Neural progenitor cell (in vitro differentiated cells): ENCODE data around the gene RNU1-4. TPM values are rescaled to one million over a fixed set of nuclear protein-coding genes. Genes with fewer than 3 reads are reported as not detected.
"Not testable (repeated sequence)": the region's sequence is repeated elsewhere in the genome, so short reads cannot be mapped to it uniquely, and the experiment has no call there.

Experiments
- DNase-seq: peaks from one replicate; pipeline ENCODE4 v3.0.0-alpha.2; 2016; ENCODE audit warnings: low spot score
- H2AFZ ChIP-seq: fragments of 200-600 bp; sonication (generic); replicated peaks from 2 replicates; pipeline ENCODE4 v1.6.1; 2016; ENCODE audit warnings: antibody characterized with exemption
- H3F3A ChIP-seq: fragments of 200-600 bp; sonication (generic); 2 replicates; pipeline ENCODE4 v1.6.1; 2016; ENCODE audit warnings: antibody characterized with exemption, low read depth
- H3K27ac ChIP-seq: fragments of 200-600 bp; sonication (generic); 2 replicates; pipeline ENCODE4 v1.5.1; 2016; ENCODE audit warnings: mild to moderate bottlenecking
- H3K27me3 ChIP-seq: fragments of 200-600 bp; sonication (generic); 2 replicates; pipeline ENCODE4 v1.6.1; 2016; ENCODE audit warnings: mild to moderate bottlenecking, moderate library complexity
- H3K36me3 ChIP-seq: fragments of 200-600 bp; sonication (generic); 2 replicates; pipeline ENCODE4 v1.5.1; 2016
- H3K4me1 ChIP-seq: fragments of 200-600 bp; sonication (generic); 2 replicates; pipeline ENCODE4 v1.6.1; 2016; ENCODE audit warnings: mixed run types
- H3K4me2 ChIP-seq: fragments of 200-600 bp; sonication (generic); 2 replicates; pipeline ENCODE4 v1.6.1; 2016
- H3K4me3 ChIP-seq: fragments of 200-600 bp; sonication (generic); 2 replicates; pipeline ENCODE4 v1.5.1; 2016
- H3K79me2 ChIP-seq: fragments of 200-600 bp; sonication (generic); 2 replicates; pipeline ENCODE4 v1.6.1; 2016; ENCODE audit warnings: low read depth
- H3K9ac ChIP-seq: fragments of 200-600 bp; sonication (generic); 2 replicates; pipeline ENCODE4 v1.6.1; 2016
- H3K9me3 ChIP-seq: fragments of 200-600 bp; sonication (generic); 2 replicates; pipeline ENCODE4 v1.5.1; 2016; ENCODE audit warnings: low read depth
- H4K20me1 ChIP-seq: fragments of 200-600 bp; sonication (generic); 2 replicates; pipeline ENCODE4 v1.6.1; 2016; ENCODE audit warnings: low read depth
- H3K27ac Mint-ChIP-seq: 3 replicates; pipeline ENCODE4 v1.8.0; 2021; ENCODE audit warnings: mixed read lengths
- H3K27me3 Mint-ChIP-seq: 2 replicates; pipeline ENCODE4 v1.8.0; 2022; ENCODE audit warnings: low read depth, mild to moderate bottlenecking, inconsistent platforms, moderate library complexity, mixed read lengths; ENCODE audit not compliant: insufficient read depth
- H3K36me3 Mint-ChIP-seq: 3 replicates; pipeline ENCODE4 v1.8.0; 2021; ENCODE audit warnings: mixed read lengths
- H3K4me1 Mint-ChIP-seq: 3 replicates; pipeline ENCODE4 v1.8.0; 2021; ENCODE audit warnings: mixed read lengths
- H3K4me3 Mint-ChIP-seq: 3 replicates; pipeline ENCODE4 v1.8.0; 2021; ENCODE audit warnings: mild to moderate bottlenecking, moderate library complexity, mixed read lengths
- H3K9me3 Mint-ChIP-seq: 3 replicates; pipeline ENCODE4 v1.8.0; 2020; ENCODE audit warnings: mixed read lengths
- total RNA-seq: library from RNA; depleted of rRNA; stranded (reverse); fragments of >200 nt; gene quantifications from 2 replicates; pipeline ENCODE4 v1.2.3, GENCODE V29; 2015; ENCODE audit warnings: low replicate concordance

The RNU1-4 gene
- total RNA-seq, 1 donor from 2014 or later, result under 0.01 TPM

GRCh38 chr1:16777821-16778220 lies 37.5 kb downstream of the RNU1-4 start:
- H3K79me2 ChIP-seq, H4K20me1 ChIP-seq, H3K4me3 ChIP-seq, H3K27me3 Mint-ChIP-seq, H2AFZ ChIP-seq, H3K36me3 ChIP-seq, H3K4me1 ChIP-seq, H3K4me2 ChIP-seq, H3K27ac ChIP-seq, H3K9me3 Mint-ChIP-seq, H3K9ac ChIP-seq, H3F3A ChIP-seq, H3K27ac Mint-ChIP-seq, H3K9me3 ChIP-seq, H3K4me1 Mint-ChIP-seq, H3K4me3 Mint-ChIP-seq, H3K36me3 Mint-ChIP-seq, DNase-seq: not testable (repeated sequence)
- peaks cover 17% of the 10 kb centered on the region for H3K27me3 ChIP-seq

DNA sequence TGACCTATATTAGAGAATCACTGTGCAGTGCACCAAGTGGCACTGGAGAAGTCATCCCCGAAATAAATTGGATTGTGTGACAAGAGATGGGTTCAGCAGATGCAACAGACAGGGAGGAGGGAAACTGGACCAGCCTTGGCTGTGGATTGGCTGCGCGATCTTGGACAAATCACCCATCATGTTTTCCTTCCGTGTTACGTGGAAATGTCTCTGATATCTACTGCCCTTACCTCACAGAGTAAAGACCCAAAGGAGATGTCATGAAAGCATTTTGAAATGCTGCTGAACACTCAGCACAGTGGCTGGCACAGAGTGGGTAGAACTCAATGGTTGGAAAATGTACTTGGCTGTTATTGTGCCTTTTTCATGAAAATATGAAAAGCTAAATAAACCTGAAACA lies 39.2 kb downstream of the RNU1-4 start:
- DNase-seq, H3K9me3 ChIP-seq, H3K4me3 ChIP-seq, H3K27me3 Mint-ChIP-seq, H3K4me1 ChIP-seq, H4K20me1 ChIP-seq, H3K4me1 Mint-ChIP-seq, H3K9me3 Mint-ChIP-seq, H3K4me3 Mint-ChIP-seq, H3K9ac ChIP-seq, H3K4me2 ChIP-seq, H3F3A ChIP-seq, H3K36me3 ChIP-seq, H3K36me3 Mint-ChIP-seq, H3K79me2 ChIP-seq, H2AFZ ChIP-seq, H3K27ac ChIP-seq: not testable (repeated sequence)
- peaks cover 12% of the 10 kb centered on the region for H3K27me3 ChIP-seq
- H3K27ac Mint-ChIP-seq, result peak overlapping the region; percentile 53

DNA sequence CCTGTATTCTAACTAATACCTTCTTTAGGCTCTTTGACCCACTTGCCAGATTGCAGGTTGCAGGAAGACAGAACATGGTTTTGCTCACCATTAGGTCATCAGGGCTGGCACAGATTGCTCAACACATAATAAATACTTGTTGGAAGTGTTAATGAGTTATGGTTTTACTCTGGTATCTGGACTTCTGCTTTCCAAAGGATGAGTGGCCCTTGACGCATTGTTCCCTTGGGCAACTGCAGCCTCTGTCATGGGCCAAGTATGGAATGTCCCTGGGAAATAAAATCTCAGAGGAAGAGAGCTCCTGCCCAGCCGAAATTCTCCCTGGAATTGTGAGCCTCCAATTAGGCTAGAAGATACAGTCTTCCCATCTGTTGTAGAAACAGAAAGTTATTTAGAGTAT lies 40.7 kb downstream of the RNU1-4 start:
- not testable (repeated sequence) for DNase-seq, H3K27ac Mint-ChIP-seq, H3K79me2 ChIP-seq, H3K9me3 ChIP-seq, H3K4me3 Mint-ChIP-seq, H3K4me3 ChIP-seq, H3K4me1 ChIP-seq, H3K27me3 Mint-ChIP-seq, H3K27ac ChIP-seq, H3K9me3 Mint-ChIP-seq, H3K36me3 Mint-ChIP-seq, H3K36me3 ChIP-seq, H4K20me1 ChIP-seq, H3K4me1 Mint-ChIP-seq, H3K9ac ChIP-seq, H3K4me2 ChIP-seq, H3F3A ChIP-seq, H2AFZ ChIP-seq
- peaks cover 12% of the 10 kb centered on the region for H3K27me3 ChIP-seq

- not testable (repeated sequence) for H3K4me3 Mint-ChIP-seq, H3K9ac ChIP-seq, H3F3A ChIP-seq, H3K4me1 ChIP-seq, H2AFZ ChIP-seq, H3K27ac Mint-ChIP-seq, H3K4me2 ChIP-seq, DNase-seq, H3K36me3 Mint-ChIP-seq, H3K4me1 Mint-ChIP-seq, H4K20me1 ChIP-seq, H3K36me3 ChIP-seq, H3K4me3 ChIP-seq, H3K9me3 Mint-ChIP-seq, H3K9me3 ChIP-seq, H3K27ac ChIP-seq, H3K27me3 Mint-ChIP-seq, H3K79me2 ChIP-seq
- H3K27me3 ChIP-seq, result peaks cover 12% of the 10 kb centered on the region
These were observed 41.3 kb downstream of the RNU1-4 start for GRCh38 chr1:16781625-16782024.

DNA sequence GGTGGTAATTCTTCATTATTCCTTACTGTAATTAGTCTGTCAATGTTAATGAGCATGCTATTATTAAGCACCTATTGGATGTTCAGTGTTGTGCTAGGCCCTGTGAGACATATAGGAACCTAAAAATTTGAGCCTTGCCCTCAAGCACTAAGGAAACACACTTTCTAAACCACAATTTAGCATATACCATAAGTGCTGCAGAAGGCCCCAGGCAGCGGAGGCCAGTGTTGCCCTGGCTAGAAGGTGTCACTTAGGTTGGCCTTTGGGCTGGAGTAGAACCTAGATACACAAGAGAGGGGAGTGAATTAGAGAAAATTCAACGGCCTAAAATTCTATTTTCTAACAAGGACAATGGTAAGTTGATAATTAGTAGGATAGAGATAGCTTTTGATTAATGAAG lies 44.6 kb downstream of the RNU1-4 start:
- not testable (repeated sequence) for H3K27me3 Mint-ChIP-seq, H3K27me3 ChIP-seq, H3K27ac ChIP-seq, DNase-seq, H3K4me2 ChIP-seq, H3K27ac Mint-ChIP-seq, H3K4me3 Mint-ChIP-seq, H3K4me1 Mint-ChIP-seq, H4K20me1 ChIP-seq, H3K4me1 ChIP-seq, H3K79me2 ChIP-seq, H3K9me3 Mint-ChIP-seq, H3K4me3 ChIP-seq, H2AFZ ChIP-seq, H3K36me3 Mint-ChIP-seq, H3K36me3 ChIP-seq, H3K9ac ChIP-seq, H3F3A ChIP-seq, H3K9me3 ChIP-seq

DNA sequence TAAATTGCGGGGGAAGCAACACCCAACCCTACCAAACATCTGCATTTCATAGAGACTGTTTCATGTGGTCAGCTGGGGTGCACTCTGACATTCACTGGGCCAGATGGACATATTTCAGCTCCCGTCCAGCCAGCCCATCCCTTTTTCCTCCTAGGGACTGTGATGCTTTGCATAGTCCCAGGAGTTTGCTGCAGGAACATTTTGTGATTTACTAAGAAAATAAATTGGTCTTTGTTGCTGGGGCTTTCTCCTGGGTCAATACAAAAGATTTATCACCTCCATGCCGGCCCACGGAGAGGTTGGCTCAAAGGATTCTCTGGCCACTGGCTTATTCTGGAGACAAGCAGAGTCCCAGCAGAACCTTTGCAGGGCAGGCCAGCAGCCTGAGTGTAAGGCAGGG lies 46.0 kb downstream of the RNU1-4 start:
- not testable (repeated sequence) for H2AFZ ChIP-seq, H3K9ac ChIP-seq, H3K4me3 ChIP-seq, H3K9me3 Mint-ChIP-seq, H3K4me1 Mint-ChIP-seq, DNase-seq, H3K36me3 ChIP-seq, H3K9me3 ChIP-seq, H3K4me3 Mint-ChIP-seq, H3K27ac ChIP-seq, H3K27me3 ChIP-seq, H3K27me3 Mint-ChIP-seq, H3K79me2 ChIP-seq, H3F3A ChIP-seq, H4K20me1 ChIP-seq, H3K27ac Mint-ChIP-seq, H3K4me2 ChIP-seq, H3K4me1 ChIP-seq, H3K36me3 Mint-ChIP-seq

DNA sequence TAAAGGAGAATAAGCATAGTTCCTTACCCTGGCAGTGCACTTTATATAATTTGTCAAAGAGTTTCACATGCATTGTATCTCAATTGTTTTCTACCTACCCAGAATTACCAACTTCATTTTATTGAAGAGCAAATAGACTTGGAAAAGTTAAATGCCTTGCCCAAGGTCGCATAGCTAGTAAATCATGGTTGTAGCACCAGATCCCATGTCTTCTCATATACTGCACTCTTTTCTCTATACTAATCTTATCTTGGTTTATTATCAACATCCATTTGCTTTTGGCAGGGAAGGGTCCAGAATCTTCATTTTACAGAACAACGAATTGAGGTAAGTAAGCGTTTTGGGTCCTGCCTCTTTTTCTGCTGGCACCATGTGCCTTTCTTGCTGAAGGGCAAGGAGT lies 46.9 kb downstream of the RNU1-4 start:
- H3K9ac ChIP-seq, H3K9me3 ChIP-seq, DNase-seq, H3K9me3 Mint-ChIP-seq, H3K4me1 ChIP-seq, H3K27ac Mint-ChIP-seq, H3K36me3 ChIP-seq, H3K4me1 Mint-ChIP-seq, H3K27me3 Mint-ChIP-seq, H3K36me3 Mint-ChIP-seq, H2AFZ ChIP-seq, H3K4me3 Mint-ChIP-seq, H3K4me3 ChIP-seq, H3F3A ChIP-seq, H3K27ac ChIP-seq, H3K79me2 ChIP-seq, H4K20me1 ChIP-seq, H3K27me3 ChIP-seq, H3K4me2 ChIP-seq: not testable (repeated sequence)

DNA sequence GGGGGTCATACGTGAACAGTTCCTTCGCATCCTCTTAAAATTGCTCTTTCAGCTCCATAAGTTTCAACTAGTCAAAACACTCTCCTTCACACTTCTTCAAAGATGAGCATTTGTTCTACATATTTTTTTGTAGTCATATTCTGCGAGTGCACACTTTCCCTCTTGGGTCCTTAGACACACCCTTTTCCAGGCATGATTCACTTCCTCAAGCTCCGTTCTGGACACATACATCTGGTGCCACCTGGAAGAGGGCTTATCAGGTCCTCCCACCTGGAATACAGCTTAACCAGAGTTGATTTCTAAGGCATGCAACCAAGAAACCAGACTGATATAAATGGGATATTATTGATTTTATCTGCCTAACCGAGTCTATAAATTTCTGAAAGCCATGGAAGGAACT lies 47.4 kb downstream of the RNU1-4 start:
- H3K4me1 Mint-ChIP-seq, H3K4me3 Mint-ChIP-seq: not testable (repeated sequence)

More for the DNA sequence above, 47.4 kb downstream of the RNU1-4 start:
- not testable (repeated sequence) for H3K9ac ChIP-seq, H3K27ac Mint-ChIP-seq, H3K4me2 ChIP-seq, H3K9me3 Mint-ChIP-seq, H3K36me3 Mint-ChIP-seq, H3K4me1 ChIP-seq, H4K20me1 ChIP-seq, H3F3A ChIP-seq, H3K27me3 Mint-ChIP-seq, H3K9me3 ChIP-seq, H3K79me2 ChIP-seq, H3K4me3 ChIP-seq, DNase-seq, H3K27ac ChIP-seq, H3K36me3 ChIP-seq, H2AFZ ChIP-seq, H3K27me3 ChIP-seq
